GM23248 (cell line): ENCODE results near the gene CSNK1G2.

Experiments
- EZH2 ChIP-seq: fragments of 200-600 bp; sonication (generic); IDR thresholded peaks from 2 replicates; pipeline ENCODE4 v1.6.1; 2018; ENCODE audit warnings: antibody characterized with exemption, mild to moderate bottlenecking; ENCODE audit not compliant: insufficient read depth, poor library complexity, severe bottlenecking
- EZH2phosphoT487 ChIP-seq: fragments of 200-600 bp; sonication (generic); IDR thresholded peaks from 2 replicates; pipeline ENCODE4 v1.6.1; 2018; ENCODE audit warnings: antibody characterized with exemption, moderate library complexity, mild to moderate bottlenecking, low read depth; ENCODE audit not compliant: insufficient read depth

- TF ChIP-seq EZH2 (no peak), EZH2phosphoT487 (no peak)
Measured at GRCh38 chr19:1905110-1905862, 35.7 kb upstream of the CSNK1G2 start, which contains the start of the genes ADAT3 and SCAMP4.
